Common myeloid progenitor, CD34-positive (primary cell): ENCODE results near the gene DNHD1.

Experiments
- CTCF ChIA-PET: fragments of 350-600 bp; sonication (Branson Sonifier 250); formaldehyde crosslinking; loops from one replicate; lab custom pipeline; 2021; ENCODE audit warnings: antibody characterized with exemption; lab: Charles Lee
- POLR2A ChIA-PET: fragments of 350-600 bp; sonication (Branson Sonifier 250); formaldehyde crosslinking; loops from one replicate; lab custom pipeline; 2021; ENCODE audit warnings: antibody characterized with exemption; lab: Charles Lee
- DNase-seq, 3 donors: peaks; one replicate each; pipeline versions ENCODE4 v3.0.0 to v3.0.0-alpha.2; 2013
- H3K27ac ChIP-seq, 2 experiments: 1 replicate in 1 of 2; 2 replicates in 1 of 2; pipeline ENCODE4 v1.7.0; 2013; ENCODE audit warnings: inconsistent platforms in 2 of 2, low read length in 2 of 2, mild to moderate bottlenecking in 2 of 2, low read depth in 1 of 2, moderate library complexity in 1 of 2; ENCODE audit not compliant: severe bottlenecking in 2 of 2, insufficient read depth in 1 of 2, poor library complexity in 1 of 2
- H3K27me3 ChIP-seq, 5 experiments: replicated peaks in 2 of 5; 1 replicate in 3 of 5; 2 replicates in 2 of 5; pipeline versions ENCODE4 v1.6.1 to v1.7.0; 2013; ENCODE audit warnings: low read length in 4 of 5, mild to moderate bottlenecking in 2 of 5, moderate library complexity in 2 of 5, inconsistent platforms in 1 of 5; ENCODE audit not compliant: insufficient read depth in 5 of 5, control insufficient read depth in 4 of 5
- H3K36me3 ChIP-seq, 4 experiments: 1 replicate in 2 of 4; 2 replicates in 2 of 4; pipeline versions ENCODE4 v1.6.1 to v1.7.0; 2013; ENCODE audit warnings: low read length in 3 of 4, control low read depth in 1 of 4, mild to moderate bottlenecking in 1 of 4; ENCODE audit not compliant: control insufficient read depth in 4 of 4, insufficient read depth in 4 of 4
- H3K4me1 ChIP-seq, 4 experiments: 1 replicate in 3 of 4; 2 replicates in 1 of 4; pipeline versions ENCODE4 v1.6.1 to v1.7.1; 2013; ENCODE audit warnings: low read length in 3 of 4, mild to moderate bottlenecking in 3 of 4, control low read depth in 1 of 4, inconsistent platforms in 1 of 4, moderate library complexity in 1 of 4; ENCODE audit not compliant: control insufficient read depth in 4 of 4, insufficient read depth in 4 of 4; ENCODE audit errors: control extremely low read depth in 1 of 4
- H3K4me3 ChIP-seq, 7 experiments: 1 replicate in 4 of 7; 2 replicates in 3 of 7; pipeline versions ENCODE4 v1.5.1 to v1.7.0; 2013; ENCODE audit warnings: mild to moderate bottlenecking in 7 of 7, low read length in 6 of 7, moderate library complexity in 6 of 7, inconsistent platforms in 2 of 7, low read depth in 2 of 7, control low read depth in 1 of 7; ENCODE audit not compliant: insufficient read depth in 4 of 7, control insufficient read depth in 1 of 7; ENCODE audit errors: extremely low read depth in 1 of 7
- H3K9me3 ChIP-seq, 5 experiments: 1 replicate in 4 of 5; 2 replicates in 1 of 5; pipeline versions ENCODE4 v1.6.1 to v1.7.1; 2013; ENCODE audit warnings: low read length in 4 of 5, mild to moderate bottlenecking in 2 of 5, inconsistent platforms in 1 of 5, low read depth in 1 of 5, moderate library complexity in 1 of 5; ENCODE audit not compliant: control insufficient read depth in 4 of 5, insufficient read depth in 2 of 5; ENCODE audit errors: control extremely low read depth in 1 of 5
- WGBS: methylation state at CpG from one replicate; pipeline ENCODE4 v1.1.5; 2013; ENCODE audit not compliant: insufficient coverage; 5-methylcytosine and 5-hydroxymethylcytosine counted together

The DNHD1 gene

GRCh38 chr11:6598555-6598954 lies 101.5 kb downstream of the DNHD1 start:
- CTCF ChIA-PET, result interaction anchor here (0.5 to 1.4 kb wide), 3 partner anchors 22 to 85 kb away, joined by 3 to 4 read pairs (median 4); partner anchors contain the start of gene MRPL17
- no peak for DNase-seq
- no peaks in the 10 kb centered on the region for H3K9me3 ChIP-seq
- H3K27me3 ChIP-seq, result no peaks in the 10 kb centered on the region
- no peak overlapping the region for H3K4me3 ChIP-seq
- H3K36me3 ChIP-seq, result peaks cover 30 to 70% (median 54%) of the 10 kb centered on the region in 4 experiments
- POLR2A ChIA-PET, result no interaction called here
- H3K4me1 ChIP-seq, result peaks cover 9 to 32% (median 21%) of the 10 kb centered on the region in 4 experiments
- WGBS, result 100% methylated on average over 3 of the region's 3 CpGs
- H3K27ac ChIP-seq, result no peak overlapping the region

GRCh38 chr11:6599449-6599848 lies 102.4 kb downstream of the DNHD1 start:
- ChIA-PET CTCF (interaction anchor here (1.0 to 1.4 kb wide), 3 partner anchors 13 to 84 kb away, joined by 3 to 4 read pairs (median 3); partner anchors contain the start of genes MRPL17 and TAF10), POLR2A (interaction anchor here (0.8 kb wide), 1 partner anchor 13 kb away, joined by 3 read pairs; the partner anchor contains the start of gene TAF10)
- 100% methylated on average over 1 of the region's 1 CpG for WGBS
- peaks cover 30 to 66% (median 53%) of the 10 kb centered on the region in 4 experiments for H3K36me3 ChIP-seq
- H3K27ac ChIP-seq, result no peak overlapping the region
- peaks cover 10 to 32% (median 19%) of the 10 kb centered on the region in 4 experiments for H3K4me1 ChIP-seq
- no peak overlapping the region for H3K4me3 ChIP-seq
- H3K9me3 ChIP-seq, result no peaks in the 10 kb centered on the region
- DNase-seq, result no peak
- no peaks in the 10 kb centered on the region for H3K27me3 ChIP-seq

GRCh38 chr11:6599881-6600390 lies 102.9 kb downstream of the DNHD1 start:
- H3K36me3 ChIP-seq, result peaks cover 30 to 62% (median 52%) of the 10 kb centered on the region in 4 experiments
- H3K27me3 ChIP-seq, result no peaks in the 10 kb centered on the region
- no peaks in the 10 kb centered on the region for H3K9me3 ChIP-seq
- H3K4me3 ChIP-seq, result no peak overlapping the region
- 86% methylated on average over 1 of the region's 2 CpGs for WGBS
- H3K27ac ChIP-seq, result no peak overlapping the region
- H3K4me1 ChIP-seq, result peaks cover 14 to 33% (median 23%) of the 10 kb centered on the region in 4 experiments
- DNase-seq, result no peak
- ChIA-PET POLR2A (interaction anchor here (0.6 to 0.8 kb wide), 2 partner anchors 12 to 908 kb away, joined by 3 read pairs; partner anchors contain the start of gene TAF10), CTCF (interaction anchor here (0.7 to 1.2 kb wide), 3 partner anchors 13 to 67 kb away, joined by 3 read pairs; partner anchors contain the start of gene TAF10)

GRCh38 chr11:6601041-6601461 lies 104.0 kb downstream of the DNHD1 start:
- POLR2A ChIA-PET, result no interaction called here

GRCh38 chr11:6602096-6602940 lies 105.2 kb downstream of the DNHD1 start:
- peaks cover 29 to 55% (median 44%) of the 10 kb centered on the region in 4 experiments for H3K4me1 ChIP-seq
- no peaks in the 10 kb centered on the region for H3K27me3 ChIP-seq
- 31% methylated on average over 2 of the region's 7 CpGs for WGBS
- POLR2A ChIA-PET, result interaction anchor here (1.0 kb wide), 1 partner anchor 9 kb away, joined by 4 read pairs; the partner anchor contains the start of gene TAF10
- H3K27ac ChIP-seq, result peak overlapping the region; percentile 71 to 87
- CTCF ChIA-PET, result interaction anchor here (1.2 to 2.2 kb wide), 5 partner anchors 8 to 81 kb away, joined by 3 to 7 read pairs (median 4); partner anchors contain the start of gene MRPL17
- peak overlapping the region; percentile 10 to 97 (median 86) for H3K4me3 ChIP-seq
- H3K9me3 ChIP-seq, result no peaks in the 10 kb centered on the region
- no peak for DNase-seq
- H3K36me3 ChIP-seq, result peaks cover 26 to 45% (median 40%) of the 10 kb centered on the region in 4 experiments

More at GRCh38 chr11:6601041-6601461, 104.0 kb downstream of the DNHD1 start:
- peaks cover 20 to 42% (median 32%) of the 10 kb centered on the region in 4 experiments for H3K4me1 ChIP-seq
- no peak for DNase-seq
- no peaks in the 10 kb centered on the region for H3K9me3 ChIP-seq
- CTCF ChIA-PET, result no interaction called here
- H3K27me3 ChIP-seq, result no peaks in the 10 kb centered on the region
- WGBS, result over 99% methylated on average over 13 of the region's 13 CpGs
- peaks cover 30 to 56% (median 49%) of the 10 kb centered on the region in 4 experiments for H3K36me3 ChIP-seq
- H3K27ac ChIP-seq, result peak overlapping the region in 1 of 2 experiments; percentile 87
- no peak overlapping the region for H3K4me3 ChIP-seq

- H3K9me3 ChIP-seq, result no peaks in the 10 kb centered on the region
- ChIA-PET CTCF (interaction anchor here (1.0 to 2.2 kb wide), 14 partner anchors 9 to 100 kb away, joined by 3 to 12 read pairs (median 4); partner anchors contain the start of genes MRPL17 and TPP1), POLR2A (interaction anchor here (0.9 to 2.0 kb wide), 3 partner anchors 8 to 20 kb away, joined by 3 to 8 read pairs (median 4); partner anchors contain the start of gene TAF10)
- H3K4me1 ChIP-seq, result peaks cover 34 to 67% (median 56%) of the 10 kb centered on the region in 4 experiments
- peaks cover 21 to 43% (median 38%) of the 10 kb centered on the region in 4 experiments for H3K36me3 ChIP-seq
- H3K27me3 ChIP-seq, result no peaks in the 10 kb centered on the region
- H3K27ac ChIP-seq, result peak within 1 kb of the TSS; percentile 82 to 87
- peak; percentile 89 to 92 (median 90) for DNase-seq
- peak within 1 kb of the TSS; percentile 61 to 97 (median 86) for H3K4me3 ChIP-seq
- WGBS, result 0% methylated on average over 66 of the region's 72 CpGs
Observed at GRCh38 chr11:6603287-6604080, 106.4 kb downstream of the DNHD1 start, which contains the start of the genes ILK and RRP8. Gene ILK (plus strand): TSS chr11:6603774. CDS start chr11:6604272, 498 bp downstream. Gene RRP8 (minus strand): TSS chr11:6603616. CDS start chr11:6603502, 114 bp downstream.
